MM.1S (cell line): ENCODE results near the gene DMPK.

Source experiments
- DNase-seq: peaks from one replicate; pipeline ENCODE4 v3.0.0-alpha.2; 2015
- H2AFZ ChIP-seq: fragments of 300-600 bp; sonication (generic); 2 replicates; pipeline ENCODE4 v1.6.0; 2016; ENCODE audit warnings: antibody characterized with exemption, low read length
- H3F3A ChIP-seq: fragments of 300-600 bp; sonication (generic); 2 replicates; pipeline ENCODE4 v1.6.1; 2016; ENCODE audit warnings: mild to moderate bottlenecking, antibody characterized with exemption, low read length, moderate library complexity, mixed read lengths; ENCODE audit not compliant: insufficient read depth
- H3K27ac ChIP-seq: fragments of 300-600 bp; sonication (generic); 2 replicates; pipeline ENCODE4 v1.5.1; 2016; ENCODE audit warnings: mild to moderate bottlenecking, low read length
- H3K27me3 ChIP-seq: fragments of 300-600 bp; sonication (generic); replicated peaks from 2 replicates; pipeline ENCODE4 v1.6.0; 2016; ENCODE audit warnings: low read length; ENCODE audit not compliant: insufficient read depth
- H3K36me3 ChIP-seq: fragments of 300-600 bp; sonication (generic); replicated peaks from 2 replicates; pipeline ENCODE4 v1.6.1; 2016; ENCODE audit warnings: mild to moderate bottlenecking, low read length, mixed read lengths; ENCODE audit not compliant: insufficient read depth
- H3K4me1 ChIP-seq: fragments of 300-600 bp; sonication (generic); 2 replicates; pipeline ENCODE4 v1.6.1; 2016; ENCODE audit warnings: low read length, mixed read lengths
- H3K4me2 ChIP-seq: fragments of 300-600 bp; sonication (generic); 2 replicates; pipeline ENCODE4 v1.6.0; 2016; ENCODE audit warnings: low read depth, low read length
- H3K4me3 ChIP-seq: fragments of 300-600 bp; sonication (generic); 2 replicates; pipeline ENCODE4 v1.5.1; 2016; ENCODE audit warnings: low read length, mixed read lengths
- H3K79me2 ChIP-seq: fragments of 300-600 bp; sonication (generic); 2 replicates; pipeline ENCODE4 v1.6.1; 2016; ENCODE audit warnings: mixed run types, low read length, mixed read lengths
- H3K9ac ChIP-seq: fragments of 300-600 bp; sonication (generic); 2 replicates; pipeline ENCODE4 v1.6.1; 2016; ENCODE audit warnings: low read length, mixed read lengths
- H3K9me2 ChIP-seq: fragments of 300-600 bp; sonication (generic); replicated peaks from 2 replicates; pipeline ENCODE4 v1.6.1; 2016; ENCODE audit warnings: mild to moderate bottlenecking, low read length, mixed read lengths; ENCODE audit not compliant: insufficient read depth
- H3K9me3 ChIP-seq: fragments of 300-600 bp; sonication (generic); replicated peaks from 2 replicates; pipeline ENCODE4 v1.6.1; 2016; ENCODE audit warnings: mild to moderate bottlenecking, low read length, mixed read lengths; ENCODE audit not compliant: insufficient read depth
- H4K20me1 ChIP-seq: fragments of 300-600 bp; sonication (generic); 2 replicates; pipeline ENCODE4 v1.6.1; 2016; ENCODE audit warnings: mild to moderate bottlenecking, low read length, moderate library complexity, mixed read lengths; ENCODE audit not compliant: insufficient read depth
- CTCF ChIP-seq: fragments of 300-600 bp; sonication (generic); IDR thresholded peaks from 2 replicates; pipeline ENCODE4 v1.5.1; 2016; ENCODE audit warnings: antibody characterized with exemption, low read length, mixed read lengths
- EZH2 ChIP-seq: fragments of 300-600 bp; sonication (generic); optimal IDR thresholded peaks from 2 replicates; pipeline ENCODE3; 2017; ENCODE audit warnings: low read depth, mild to moderate bottlenecking, antibody characterized with exemption, low read length, mixed read lengths
- EZH2phosphoT487 ChIP-seq: fragments of 300-600 bp; sonication (generic); IDR thresholded peaks from 2 replicates; pipeline ENCODE4 v1.6.1; 2018; ENCODE audit warnings: antibody characterized with exemption, low read length

Gene DMPK

GRCh38 chr19:45784096-45784495, 1.8 kb upstream of the DMPK start:
- H3K79me2 ChIP-seq: peaks cover 2% of the 10 kb centered on the region; the same call in 1 of the 2 replicates
- TF ChIP-seq EZH2phosphoT487: no peak
- TF ChIP-seq CTCF: no peak
- TF ChIP-seq EZH2: no peak
- H3F3A ChIP-seq: peaks cover 6% of the 10 kb centered on the region; the same call in 1 of the 2 replicates
- no peaks in the 10 kb centered on the region for H4K20me1 ChIP-seq
- no peak overlapping the region for H3K4me3 ChIP-seq
- no peak overlapping the region for H2AFZ ChIP-seq
- H3K9me3 ChIP-seq: no peaks in the 10 kb centered on the region
- H3K27ac ChIP-seq: no peak overlapping the region
- H3K4me2 ChIP-seq: no peak overlapping the region
- no peak overlapping the region for H3K9ac ChIP-seq
- DNase-seq: no peak
- 0 out of 2 replicates have a peak, but pooled peaks cover 6% of the 10 kb centered on the region for H3K4me1 ChIP-seq
- H3K27me3 ChIP-seq: no peaks in the 10 kb centered on the region
- no peaks in the 10 kb centered on the region for H3K9me2 ChIP-seq
- H3K36me3 ChIP-seq: no peaks in the 10 kb centered on the region

- no peak for TF ChIP-seq CTCF
- no peak for TF ChIP-seq EZH2phosphoT487
- no peak for TF ChIP-seq EZH2
- no peak overlapping the region for H3K27ac ChIP-seq
- no peaks in the 10 kb centered on the region; the same call in 1 of the 2 replicates for H3K79me2 ChIP-seq
- H3K4me2 ChIP-seq: no peak overlapping the region
- no peaks in the 10 kb centered on the region for H3K36me3 ChIP-seq
- 0 out of 2 replicates have a peak, but pooled peaks cover 6% of the 10 kb centered on the region for H3K4me1 ChIP-seq
- no peaks in the 10 kb centered on the region for H3K9me2 ChIP-seq
- no peak overlapping the region for H2AFZ ChIP-seq
- no peaks in the 10 kb centered on the region for H3K9me3 ChIP-seq
- no peak overlapping the region for H3K4me3 ChIP-seq
- no peaks in the 10 kb centered on the region for H4K20me1 ChIP-seq
- H3K9ac ChIP-seq: no peak overlapping the region
- H3F3A ChIP-seq: peaks cover 6% of the 10 kb centered on the region; the same call in 1 of the 2 replicates
- no peaks in the 10 kb centered on the region for H3K27me3 ChIP-seq
- no peak for DNase-seq
Observed at GRCh38 chr19:45782820-45783785, 813 bp upstream of the DMPK start.

GRCh38 chr19:45781214-45782161, 802 bp downstream of the DMPK start:
- peaks cover 6% of the 10 kb centered on the region; the same call in 1 of the 2 replicates for H3F3A ChIP-seq
- no peak overlapping the region for H3K9ac ChIP-seq
- no peaks in the 10 kb centered on the region; the same call in 1 of the 2 replicates for H3K79me2 ChIP-seq
- no peaks in the 10 kb centered on the region for H3K27me3 ChIP-seq
- H3K36me3 ChIP-seq: no peaks in the 10 kb centered on the region
- no peaks in the 10 kb centered on the region for H3K9me3 ChIP-seq
- H3K27ac ChIP-seq: no peak overlapping the region
- 0 out of 2 replicates have a peak, but pooled peaks cover 6% of the 10 kb centered on the region for H3K4me1 ChIP-seq
- no peaks in the 10 kb centered on the region for H3K9me2 ChIP-seq
- no peak for TF ChIP-seq EZH2
- no peak for TF ChIP-seq EZH2phosphoT487
- TF ChIP-seq CTCF: no peak
- H4K20me1 ChIP-seq: no peaks in the 10 kb centered on the region
- H3K4me3 ChIP-seq: no peak overlapping the region
- DNase-seq: no peak
- H2AFZ ChIP-seq: no peak overlapping the region
- H3K4me2 ChIP-seq: no peak overlapping the region
